ENCODE results near the gene TMC4. TPM values are rescaled to one million over a fixed set of nuclear protein-coding genes. Genes with fewer than 3 reads are reported as not detected.

Gene TMC4
- total and polyA plus RNA-seq, 2 experiments from 2014 or later = 0.74 to 3.4 TPM

GRCh38 chr19:54156490-54156889 is 16.5 kb downstream of the TMC4 start:
- H3K4me3 ChIP-seq = no peak overlapping the region
- no peaks in the 10 kb centered on the region for H3K27me3 ChIP-seq
- TF ChIP-seq CTCF (IDR thresholded peaks at IDR 0.05; ENCODE audit: low read depth, low read length) = no peak
- H3K9me3 ChIP-seq (ENCODE audit: low read depth) = no peaks in the 10 kb centered on the region
- H3K36me3 ChIP-seq = peaks cover 43% of the 10 kb centered on the region
- H3K4me1 ChIP-seq (ENCODE audit: low read depth) = peaks cover 10% of the 10 kb centered on the region
- no peak for DNase-seq (ENCODE audit: low read depth in 1 of 2, low spot score in 1 of 2)
- H3K27ac ChIP-seq = no peak overlapping the region

GRCh38 chr19:54155694-54156093 is 17.3 kb downstream of the TMC4 start:
- Histone ChIP-seq H3K4me1 (ENCODE audit: low read depth) (peaks cover 8% of the 10 kb centered on the region), H3K9me3 (ENCODE audit: low read depth) (no peaks in the 10 kb centered on the region), H3K27ac (no peak overlapping the region), H3K27me3 (no peaks in the 10 kb centered on the region), H3K36me3 (peaks cover 48% of the 10 kb centered on the region), H3K4me3 (no peak overlapping the region)
- no peak for TF ChIP-seq CTCF (IDR thresholded peaks at IDR 0.05; ENCODE audit: low read depth, low read length)
- DNase-seq (ENCODE audit: low read depth in 1 of 2, low spot score in 1 of 2) = no peak

GRCh38 chr19:54154603-54155345 is 18.2 kb downstream of the TMC4 start:
- Histone ChIP-seq H3K4me1 (ENCODE audit: low read depth) (peaks cover 5% of the 10 kb centered on the region), H3K27me3 (no peaks in the 10 kb centered on the region), H3K27ac (peak overlapping the region; percentile 49), H3K9me3 (ENCODE audit: low read depth) (no peaks in the 10 kb centered on the region), H3K36me3 (peaks cover 48% of the 10 kb centered on the region), H3K4me3 (no peak overlapping the region)
- no peak for DNase-seq (ENCODE audit: low read depth in 1 of 2, low spot score in 1 of 2)
- no peak for TF ChIP-seq CTCF (IDR thresholded peaks at IDR 0.05; ENCODE audit: low read depth, low read length)

GRCh38 chr19:54153731-54154326 is 19.1 kb downstream of the TMC4 start:
- Histone ChIP-seq H3K36me3 (peaks cover 53% of the 10 kb centered on the region), H3K9me3 (ENCODE audit: low read depth) (no peaks in the 10 kb centered on the region), H3K4me3 (no peak overlapping the region), H3K4me1 (ENCODE audit: low read depth) (peaks cover 3% of the 10 kb centered on the region), H3K27ac (peak overlapping the region; percentile 25), H3K27me3 (no peaks in the 10 kb centered on the region)
- no peak for DNase-seq (ENCODE audit: low read depth in 1 of 2, low spot score in 1 of 2)
- no peak for TF ChIP-seq CTCF (IDR thresholded peaks at IDR 0.05; ENCODE audit: low read depth, low read length)

- Histone ChIP-seq H3K9me3 (ENCODE audit: low read depth) (no peaks in the 10 kb centered on the region), H3K4me3 (no peak overlapping the region), H3K27me3 (no peaks in the 10 kb centered on the region), H3K4me1 (ENCODE audit: low read depth) (no peaks in the 10 kb centered on the region), H3K36me3 (peaks cover 62% of the 10 kb centered on the region), H3K27ac (no peak overlapping the region)
- no peak for DNase-seq (ENCODE audit: low read depth in 1 of 2, low spot score in 1 of 2)
- TF ChIP-seq CTCF (IDR thresholded peaks at IDR 0.05; ENCODE audit: low read depth, low read length) = no peak
These were observed 20.0 kb downstream of the TMC4 start for GRCh38 chr19:54152878-54153524.
